SU-DHL-6 (cell line): Measurements from ENCODE around the gene NCKAP5.

Experiments
- H2AFZ ChIP-seq: fragments of 200-600 bp; sonication (generic); 2 replicates; pipeline ENCODE4 v1.6.1; 2014; ENCODE audit warnings: low read depth, mild to moderate bottlenecking, moderate library complexity, mixed read lengths, antibody characterized with exemption, low read length; ENCODE audit not compliant: severe bottlenecking
- H3F3A ChIP-seq: fragments of 200-600 bp; shearing (Covaris generic); 2 replicates; pipeline ENCODE4 v1.6.0; 2016; ENCODE audit warnings: antibody characterized with exemption, mild to moderate bottlenecking; ENCODE audit not compliant: insufficient read depth
- H3K27ac ChIP-seq: fragments of 200-600 bp; sonication (generic); 2 replicates; pipeline ENCODE4 v1.5.1; 2016; ENCODE audit warnings: low read depth, mild to moderate bottlenecking, low read length, moderate library complexity, mixed read lengths
- H3K27me3 ChIP-seq: fragments of 200-600 bp; sonication (generic), shearing (Covaris generic); 2 replicates; pipeline ENCODE4 v1.6.0; 2014; ENCODE audit warnings: mild to moderate bottlenecking, low read length
- H3K36me3 ChIP-seq: fragments of 200-600 bp; sonication (generic); 2 replicates; pipeline ENCODE4 v1.6.1; 2014; ENCODE audit warnings: mild to moderate bottlenecking, low read length, mixed read lengths
- H3K4me2 ChIP-seq: fragments of 300-600, 200-600 bp; shearing (Covaris generic), sonication (generic); 2 replicates; pipeline ENCODE4 v1.6.0; 2014; ENCODE audit warnings: low read length, low read depth, mild to moderate bottlenecking; ENCODE audit not compliant: poor library complexity, severe bottlenecking
- H3K4me3 ChIP-seq: fragments of 200-600 bp; sonication (generic); 2 replicates; pipeline ENCODE4 v1.5.1; 2014; ENCODE audit warnings: antibody characterized with exemption, low read length, mild to moderate bottlenecking, mixed read lengths; ENCODE audit not compliant: insufficient read depth, poor library complexity, severe bottlenecking
- H3K79me2 ChIP-seq: fragments of 200-600 bp; sonication (generic); 2 replicates; pipeline ENCODE4 v1.6.1; 2014; ENCODE audit warnings: mild to moderate bottlenecking, low read length, moderate library complexity; ENCODE audit not compliant: insufficient read depth
- H3K9ac ChIP-seq: fragments of 200-600 bp; sonication (generic); 2 replicates; pipeline ENCODE4 v1.7.0; 2014; ENCODE audit warnings: mild to moderate bottlenecking, low read length
- H3K9me2 ChIP-seq: fragments of 200-600 bp; sonication (generic); replicated peaks from 2 replicates; pipeline ENCODE4 v1.6.1; 2014; ENCODE audit warnings: low read length; ENCODE audit not compliant: insufficient read depth
- H3K9me3 ChIP-seq: fragments of 200-600 bp; sonication (generic); 2 replicates; pipeline ENCODE4 v1.6.1; 2014; ENCODE audit warnings: low read length, mixed read lengths; ENCODE audit not compliant: insufficient read depth
- H4K20me1 ChIP-seq: fragments of 200-600 bp; sonication (generic); 2 replicates; pipeline ENCODE4 v1.6.1; 2014; ENCODE audit warnings: low read depth, mild to moderate bottlenecking, antibody characterized with exemption, low read length, moderate library complexity, mixed read lengths
- CTCF ChIP-seq: fragments of 200-600 bp; sonication (generic); IDR thresholded peaks from one replicate; pipeline ENCODE4 v1.5.1; 2017; ENCODE audit warnings: antibody characterized with exemption, mild to moderate bottlenecking, low read length, moderate library complexity; ENCODE audit not compliant: insufficient read depth, poor library complexity, severe bottlenecking
- EZH2phosphoT487 ChIP-seq: fragments of 200-600 bp; sonication (generic), shearing (Covaris generic); conservative IDR thresholded peaks from 2 replicates; pipeline ENCODE4 v1.6.1; 2018; ENCODE audit warnings: mild to moderate bottlenecking, antibody characterized with exemption, low read length, moderate library complexity, mixed read lengths

The NCKAP5 gene

GRCh38 chr2:132725148-132725547 lies 843.1 kb downstream of the NCKAP5 start:
- Histone ChIP-seq H3K4me2 (no peak overlapping the region), H3F3A (no peaks in the 10 kb centered on the region), H2AFZ (no peak overlapping the region), H3K36me3 (no peaks in the 10 kb centered on the region), H3K9me2 (no peaks in the 10 kb centered on the region), H3K9ac (no peak overlapping the region), H3K4me3 (no peak overlapping the region), H3K27me3 (no peaks in the 10 kb centered on the region), H3K9me3 (no peaks in the 10 kb centered on the region), H3K27ac (no peak overlapping the region), H3K79me2 (no peaks in the 10 kb centered on the region), H4K20me1 (no peaks in the 10 kb centered on the region)
- TF ChIP-seq CTCF, result no peak

- no peaks in the 10 kb centered on the region for H3K79me2 ChIP-seq
- no peaks in the 10 kb centered on the region for H3K9me3 ChIP-seq
- H3K4me2 ChIP-seq, result no peak overlapping the region
- H3K36me3 ChIP-seq, result no peaks in the 10 kb centered on the region
- H3K9me2 ChIP-seq, result no peaks in the 10 kb centered on the region
- H4K20me1 ChIP-seq, result no peaks in the 10 kb centered on the region
- H3K9ac ChIP-seq, result no peak overlapping the region
- H3F3A ChIP-seq, result no peaks in the 10 kb centered on the region
- no peak for TF ChIP-seq EZH2phosphoT487
- TF ChIP-seq CTCF, result no peak
- H2AFZ ChIP-seq, result no peak overlapping the region
- no peak overlapping the region for H3K27ac ChIP-seq
- no peak overlapping the region for H3K4me3 ChIP-seq
- H3K27me3 ChIP-seq, result no peaks in the 10 kb centered on the region
Observed at GRCh38 chr2:132721938-132722337, 846.3 kb downstream of the NCKAP5 start.

GRCh38 chr2:132720393-132720792 lies 847.9 kb downstream of the NCKAP5 start:
- Histone ChIP-seq H3K9ac (no peak overlapping the region), H3K79me2 (no peaks in the 10 kb centered on the region), H3K36me3 (no peaks in the 10 kb centered on the region), H3K9me2 (no peaks in the 10 kb centered on the region), H3K27ac (no peak overlapping the region), H2AFZ (no peak overlapping the region), H3K27me3 (no peaks in the 10 kb centered on the region), H3F3A (no peaks in the 10 kb centered on the region), H3K4me3 (no peak overlapping the region), H3K9me3 (no peaks in the 10 kb centered on the region), H3K4me2 (no peak overlapping the region), H4K20me1 (no peaks in the 10 kb centered on the region)
- TF ChIP-seq CTCF, result no peak
- no peak for TF ChIP-seq EZH2phosphoT487

- Histone ChIP-seq H3K4me2 (no peak overlapping the region), H3K9ac (no peak overlapping the region), H4K20me1 (no peaks in the 10 kb centered on the region), H3K27ac (no peak overlapping the region), H3K36me3 (no peaks in the 10 kb centered on the region), H3K9me2 (no peaks in the 10 kb centered on the region), H2AFZ (no peak overlapping the region), H3K4me3 (no peak overlapping the region), H3K9me3 (no peaks in the 10 kb centered on the region), H3F3A (no peaks in the 10 kb centered on the region), H3K27me3 (no peaks in the 10 kb centered on the region), H3K79me2 (no peaks in the 10 kb centered on the region)
- TF ChIP-seq EZH2phosphoT487 (no peak), CTCF (no peak)
Observed at GRCh38 chr2:132719480-132719879, 848.8 kb downstream of the NCKAP5 start.
